Stimulated activated CD8-positive, alpha-beta memory T cell treated with anti-CD3 and anti-CD28 coated beads, Interleukin-12 subunit alpha, Interleukin-12 subunit beta, amount 100 ng/mL, for 24 hours (primary cell): ENCODE measurements around the gene PTPRN2.

Experiments used
- DNase-seq: peaks from one replicate; pipeline ENCODE4 v3.0.0-alpha.2; 2020; ENCODE audit errors: extremely low read depth

Gene PTPRN2

DNA sequence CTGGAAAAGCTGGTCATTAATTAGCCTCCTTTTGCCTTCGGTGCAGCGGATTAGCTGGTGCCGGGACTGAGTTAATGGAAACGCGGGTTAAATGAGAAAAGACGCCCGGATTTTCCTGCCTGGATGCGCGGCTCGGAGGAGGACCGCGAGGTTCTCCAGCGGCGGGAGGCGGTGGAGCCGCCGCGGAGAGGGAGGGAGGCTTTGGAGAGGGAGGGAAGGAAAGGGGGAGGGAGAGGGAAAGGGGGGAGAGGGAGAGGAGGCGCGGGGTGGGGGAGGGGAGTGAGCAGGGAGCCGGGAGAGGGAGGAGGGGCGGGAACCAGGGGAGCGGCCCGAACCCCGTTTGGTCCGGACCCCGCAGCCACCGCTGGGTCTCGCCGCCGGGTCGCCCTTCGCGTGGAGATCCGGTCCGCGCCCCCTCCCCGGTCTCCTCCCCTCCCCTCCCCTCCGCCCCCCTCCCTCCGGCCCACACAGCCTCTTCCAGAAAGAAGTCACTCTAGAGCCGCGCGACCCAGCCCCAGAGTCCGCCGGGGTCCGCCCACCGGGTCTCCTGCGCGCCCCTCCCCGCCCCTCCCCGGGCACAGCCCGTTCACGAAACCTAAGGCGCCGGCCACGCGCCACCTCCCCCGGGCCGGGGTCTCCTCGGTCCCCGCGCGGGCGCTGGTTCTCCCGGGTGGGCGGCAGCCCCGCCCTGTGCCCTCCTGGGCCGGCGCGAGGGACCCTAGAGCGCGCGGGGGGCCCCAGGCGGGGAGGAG is 903.3 kb downstream of the PTPRN2 start:
- DNase-seq, result no peak

DNA sequence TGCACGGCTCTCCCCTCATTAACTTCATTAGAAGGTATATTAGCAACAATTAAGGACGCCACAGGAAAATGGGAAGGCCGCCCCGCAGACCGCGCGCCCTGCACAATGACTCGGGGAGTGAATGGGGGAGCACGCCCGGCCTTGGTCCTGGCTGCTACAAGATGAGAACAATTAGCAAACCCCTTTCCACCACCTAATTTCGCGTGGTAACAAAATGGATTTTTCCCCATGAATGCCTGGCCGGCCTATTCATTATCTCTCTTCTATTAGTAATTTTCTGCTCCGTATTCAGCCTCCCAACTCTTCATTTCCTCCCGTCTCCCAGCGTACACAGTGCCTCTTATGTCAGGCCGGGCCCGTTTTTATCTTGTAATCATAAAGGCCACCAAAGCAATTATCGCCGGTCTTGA is 903.9 kb downstream of the PTPRN2 start:
- no peak for DNase-seq

DNA sequence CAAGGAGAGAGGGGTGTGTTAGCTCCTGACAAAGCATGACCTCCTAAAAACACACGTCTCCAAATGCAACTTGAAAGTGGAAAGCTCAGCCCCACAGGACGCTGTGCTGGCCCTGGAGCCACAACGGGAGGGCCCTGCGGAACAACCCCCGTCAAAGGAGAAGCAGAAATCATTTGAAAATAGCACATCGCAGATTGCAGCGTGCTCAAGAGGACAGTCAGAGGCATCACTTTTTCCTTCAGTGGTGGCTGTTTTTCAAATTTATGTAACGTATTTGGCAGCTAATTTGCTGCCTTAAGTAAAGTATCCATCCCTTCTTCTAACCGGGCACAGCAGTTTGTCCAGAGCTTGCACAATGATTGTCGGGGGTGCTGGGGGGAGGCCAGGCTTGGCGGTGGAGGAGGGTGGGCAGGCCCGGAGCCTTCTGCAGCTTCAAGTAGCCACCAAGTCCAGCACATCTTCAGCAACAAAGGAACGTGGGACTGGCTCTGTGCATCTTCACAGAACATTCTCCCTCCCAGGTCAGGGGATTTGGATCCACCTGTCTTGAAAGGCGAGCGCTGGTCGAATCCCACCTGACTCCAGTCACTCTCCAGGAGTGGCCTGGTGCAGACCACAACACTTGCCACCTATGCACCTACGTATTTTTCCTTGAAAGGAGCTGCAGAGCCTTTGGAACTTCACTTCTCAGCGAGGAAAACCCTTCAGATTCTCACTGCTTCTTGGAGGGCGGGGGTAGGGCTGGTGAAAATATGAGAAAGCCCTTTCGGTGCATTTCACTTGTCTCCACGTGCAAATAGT is 904.5 kb downstream of the PTPRN2 start:
- DNase-seq, result no peak

GRCh38 chr7:157682064-157682945 is 905.3 kb downstream of the PTPRN2 start:
- no peak for DNase-seq

- no peak for DNase-seq
Measured at GRCh38 chr7:157679607-157680006, 908.0 kb downstream of the PTPRN2 start.

GRCh38 chr7:157678501-157678900 is 909.1 kb downstream of the PTPRN2 start:
- DNase-seq, result no peak

DNA sequence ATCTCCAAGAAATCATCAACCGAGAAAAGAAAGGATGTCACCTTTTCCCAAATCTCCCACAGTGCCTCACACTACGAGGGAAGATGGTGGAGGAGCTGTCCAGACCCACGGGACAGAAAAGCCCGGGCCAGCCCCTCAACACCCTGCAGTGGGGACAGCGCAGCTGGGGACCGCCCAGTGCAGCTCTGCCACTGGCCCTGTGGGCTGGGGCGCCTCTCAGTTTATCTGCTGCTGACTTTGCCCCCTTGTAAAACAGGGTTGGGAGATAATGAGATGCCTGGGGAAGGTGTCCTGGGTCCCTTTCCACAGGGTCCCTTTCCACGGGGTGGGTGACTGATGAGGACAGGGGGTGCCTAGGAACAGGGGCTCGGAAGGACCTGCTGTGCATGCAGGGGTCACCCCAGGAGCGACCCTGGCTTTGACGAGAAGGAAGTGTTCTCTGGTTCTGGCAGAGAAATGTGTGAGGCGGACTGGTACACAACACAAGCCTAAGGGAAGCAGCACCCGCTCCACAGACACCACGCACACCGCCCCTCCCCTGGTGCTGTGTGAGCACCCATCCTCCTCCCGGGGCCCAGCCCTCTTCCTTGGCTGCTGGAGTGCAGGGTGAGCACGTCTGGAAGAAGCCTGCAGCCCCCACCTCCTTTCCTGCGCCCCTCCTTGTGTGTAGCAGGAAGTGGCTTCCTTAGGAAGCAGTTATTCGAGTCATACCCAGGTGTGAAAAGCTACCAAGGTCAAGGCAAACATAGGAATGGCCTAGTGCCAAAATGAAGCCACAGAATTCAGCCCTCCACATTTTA is 911.0 kb downstream of the PTPRN2 start:
- DNase-seq, result no peak

GRCh38 chr7:157676001-157676400 is 911.6 kb downstream of the PTPRN2 start:
- DNase-seq, result no peak

DNA sequence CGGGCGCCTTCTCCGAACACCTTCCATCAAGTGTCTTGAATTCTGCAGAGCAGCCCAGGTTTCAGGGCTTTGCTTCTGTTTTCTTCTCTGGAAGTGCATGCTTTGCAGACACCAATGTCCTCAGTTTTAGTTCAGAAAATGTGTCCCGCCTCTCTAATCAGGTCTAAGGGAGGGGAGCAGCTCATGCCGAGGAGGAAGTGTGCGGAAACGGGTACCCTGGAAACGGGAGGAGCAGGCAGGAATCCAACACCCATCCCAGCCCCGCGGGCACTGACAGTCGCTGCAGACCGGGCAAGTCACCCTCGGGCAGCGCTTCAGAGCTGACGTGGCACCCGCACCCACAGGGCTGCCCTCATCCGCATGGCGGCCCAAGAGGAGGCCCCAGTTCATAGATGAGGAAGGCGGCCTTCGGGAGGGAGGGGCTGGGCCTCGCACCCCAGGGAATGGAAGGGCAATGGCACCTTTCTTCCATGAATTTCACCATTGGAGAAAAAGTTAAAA is 912.1 kb downstream of the PTPRN2 start:
- no peak for DNase-seq

DNA sequence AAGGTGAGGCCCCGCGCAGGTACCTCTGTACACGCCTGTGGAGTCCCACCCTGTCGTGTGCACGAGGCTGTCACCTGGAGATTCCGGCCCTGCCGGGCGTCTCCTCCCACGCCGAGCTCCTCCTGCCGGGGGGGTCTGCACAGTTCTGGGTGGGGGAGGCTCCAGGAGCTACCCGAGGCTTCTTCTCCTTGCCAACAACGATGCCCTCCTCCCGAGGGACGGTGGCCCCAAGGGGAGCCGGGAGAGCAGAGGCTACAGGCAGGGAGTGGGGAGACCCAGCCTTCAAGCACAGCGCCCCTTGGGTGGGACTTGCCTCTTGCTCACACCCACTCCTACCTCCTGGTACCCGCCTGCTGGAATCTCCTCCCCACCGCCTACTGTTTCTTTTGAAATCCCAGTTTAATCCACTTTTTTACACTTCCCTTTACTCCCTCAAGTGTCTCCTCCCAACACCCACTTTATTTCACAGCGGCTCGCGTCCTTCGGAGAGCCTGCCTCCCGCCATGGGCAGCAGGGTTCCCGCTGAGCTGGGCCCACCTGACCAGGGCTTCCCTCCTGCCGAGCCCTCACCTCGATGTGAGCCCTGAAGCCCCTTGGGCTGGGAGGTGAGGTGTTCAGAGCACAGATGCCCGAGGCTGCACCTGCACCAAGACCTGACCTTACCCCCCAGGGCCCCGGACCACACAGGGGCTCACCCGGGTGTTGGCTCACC is 912.8 kb downstream of the PTPRN2 start:
- no peak for DNase-seq

DNA sequence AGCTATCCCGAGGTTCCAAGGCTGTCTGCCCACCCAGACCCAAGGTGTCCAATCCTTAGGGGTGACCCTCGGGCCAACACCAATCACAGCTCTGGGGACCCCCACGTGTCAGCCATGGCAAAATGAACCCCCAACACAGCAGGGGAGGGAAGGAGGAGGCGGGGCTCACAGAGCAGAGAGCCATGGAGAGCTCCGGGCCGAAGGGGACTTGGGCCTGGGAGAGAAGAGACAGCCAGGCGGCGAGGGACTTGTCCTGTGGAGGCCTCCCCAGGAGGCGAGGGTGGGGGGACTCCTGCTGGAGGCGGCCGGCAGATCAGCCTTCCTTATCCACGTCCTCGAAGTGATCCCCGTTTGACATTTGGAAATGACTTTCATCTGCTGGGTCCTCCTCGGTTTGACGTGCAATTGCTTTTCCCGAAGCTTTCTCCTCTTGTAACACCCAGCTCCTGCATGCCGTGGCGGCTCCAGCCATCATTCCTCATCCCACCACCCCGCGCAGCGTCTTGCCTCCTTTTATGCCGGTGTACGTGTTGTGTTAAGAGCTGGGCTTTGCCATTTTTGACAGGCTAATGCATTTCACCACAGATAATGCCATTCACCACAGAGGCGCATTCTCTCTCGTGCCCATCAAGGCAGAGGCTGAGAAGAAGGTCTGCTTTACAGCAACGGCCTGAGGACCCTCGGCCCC is 913.5 kb downstream of the PTPRN2 start:
- no peak for DNase-seq

GRCh38 chr7:157673573-157673972 is 914.0 kb downstream of the PTPRN2 start:
- DNase-seq, result no peak

DNA sequence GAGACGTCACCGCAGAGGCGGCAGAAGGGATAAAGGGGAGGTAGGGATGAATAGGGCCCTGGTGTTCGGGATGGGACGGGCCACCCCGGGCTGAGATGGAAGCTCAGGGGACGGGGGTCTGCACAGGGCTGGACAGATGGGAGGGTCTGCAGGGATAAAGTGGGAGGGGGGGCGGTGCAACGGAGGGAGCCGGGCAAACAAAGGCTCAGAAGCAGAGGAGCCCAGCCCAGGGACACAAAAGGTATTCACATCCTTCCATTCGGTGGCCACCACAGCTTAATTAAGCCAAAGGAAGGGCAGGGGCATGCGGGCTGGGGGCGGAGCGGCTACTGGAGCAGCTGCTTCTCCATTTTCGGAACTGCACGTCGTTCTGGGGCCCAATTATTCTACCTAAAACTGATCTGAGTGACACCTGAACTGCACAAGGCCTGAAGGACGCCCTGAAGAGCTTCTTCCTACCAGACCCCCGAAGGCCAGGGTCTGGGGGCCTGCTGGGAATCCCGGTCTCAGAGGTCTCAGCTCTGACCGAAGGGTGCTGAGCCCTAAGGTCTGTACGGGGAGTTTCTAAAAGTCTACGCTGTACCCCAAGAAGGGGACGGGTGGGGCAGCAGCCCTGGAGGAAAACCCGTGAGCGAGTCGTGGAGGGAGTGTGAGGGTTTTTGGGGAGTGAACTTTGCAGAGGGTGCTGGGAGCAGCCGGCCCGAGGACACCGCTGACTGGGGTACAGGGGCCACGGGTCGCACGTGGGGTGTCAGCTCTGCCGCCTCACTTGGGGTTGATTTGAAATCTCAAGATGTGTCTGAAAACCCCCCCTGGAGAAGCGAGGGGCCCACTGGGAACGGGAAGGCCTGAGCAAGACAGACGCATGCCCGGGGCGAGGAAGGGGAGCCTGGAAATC is 916.0 kb downstream of the PTPRN2 start:
- DNase-seq, result no peak

DNA sequence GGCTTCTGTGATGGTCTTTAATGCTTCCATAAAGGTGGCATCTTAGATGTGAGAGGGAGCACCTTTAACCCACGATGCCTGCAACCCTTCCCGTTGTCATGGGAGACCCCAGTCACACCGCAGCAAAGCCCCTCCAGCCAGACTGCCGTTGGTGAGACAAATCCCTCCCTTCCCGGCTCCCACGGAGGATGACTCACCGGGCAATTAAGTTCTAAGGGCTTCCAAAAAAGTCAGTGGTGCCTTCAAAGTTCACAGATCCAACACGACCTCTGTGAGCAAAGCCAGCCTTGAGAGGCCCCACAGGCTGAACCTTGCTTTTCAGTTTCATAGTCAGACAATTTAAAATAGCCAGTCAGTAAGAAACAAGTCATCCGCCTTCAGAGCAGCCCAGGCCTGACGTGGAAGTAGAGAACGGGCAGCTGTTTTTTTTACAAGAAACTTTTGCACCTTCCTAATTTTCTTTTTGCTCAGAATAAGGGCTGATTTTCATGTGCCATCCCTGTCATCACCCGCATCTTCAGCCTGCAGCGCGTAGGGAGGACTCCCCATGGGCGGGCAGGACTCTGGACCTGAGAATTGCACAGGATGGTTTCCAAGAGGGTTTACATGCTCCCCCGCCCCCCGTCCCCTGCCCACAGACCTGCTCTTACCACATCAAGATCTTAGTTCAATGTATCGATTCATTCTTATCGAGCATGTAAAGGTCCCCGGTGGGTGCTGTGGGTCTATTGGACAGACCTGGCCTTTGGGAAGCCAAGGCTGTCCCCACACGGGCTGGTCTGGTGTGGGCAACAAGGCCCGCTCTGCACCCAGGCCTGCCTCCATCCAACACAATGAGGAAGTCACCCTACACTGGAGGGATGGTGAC is 916.9 kb downstream of the PTPRN2 start:
- DNase-seq, result no peak

GRCh38 chr7:157669768-157670351 is 917.8 kb downstream of the PTPRN2 start:
- DNase-seq, result no peak

DNA sequence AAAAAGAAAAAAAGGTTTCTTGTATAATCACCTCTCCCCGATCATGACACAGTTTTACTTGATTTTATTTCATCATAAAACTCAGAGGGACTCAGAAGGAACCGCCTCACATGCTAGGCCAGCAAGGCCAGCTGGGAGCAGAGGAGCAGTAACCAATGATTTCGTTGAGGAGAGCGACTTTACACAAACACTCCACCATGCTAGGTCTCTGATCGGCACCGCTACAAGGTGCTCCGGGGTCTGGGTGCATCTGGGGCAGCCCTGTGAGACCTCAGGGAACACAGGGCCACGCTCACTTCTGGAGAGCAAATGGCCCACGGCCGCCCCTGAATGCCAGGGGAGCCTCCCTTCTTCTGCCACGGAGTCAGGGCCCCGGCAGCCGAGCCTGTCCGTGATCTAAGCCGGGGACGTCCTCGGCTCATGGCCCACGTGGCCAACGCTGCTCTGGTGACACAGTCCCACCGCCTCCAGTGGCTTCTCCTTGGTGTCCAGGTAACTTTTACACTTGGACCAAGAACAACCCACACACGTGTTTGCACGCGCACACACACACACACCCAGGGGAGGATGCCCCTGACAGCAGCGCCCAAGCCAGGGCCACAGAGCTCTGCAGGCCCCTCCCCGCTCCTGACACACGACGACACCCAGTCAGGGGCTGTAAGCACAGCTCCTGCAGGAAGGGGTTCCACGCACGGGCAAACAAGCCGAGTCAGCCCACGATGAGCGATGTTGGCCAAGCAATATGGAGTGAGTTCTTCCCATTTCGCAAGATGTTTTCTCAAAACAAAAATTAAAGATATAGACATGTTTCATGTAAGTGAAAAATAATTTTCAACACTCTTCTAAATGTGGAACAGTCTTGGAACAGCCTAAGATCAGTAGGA is 918.5 kb downstream of the PTPRN2 start:
- no peak for DNase-seq
